ENCODE results near the gene AP1G1.

Gene AP1G1

GRCh38 chr16:71748226-71748625 lies 60.4 kb downstream of the AP1G1 start:
- no peak for DNase-seq

DNA sequence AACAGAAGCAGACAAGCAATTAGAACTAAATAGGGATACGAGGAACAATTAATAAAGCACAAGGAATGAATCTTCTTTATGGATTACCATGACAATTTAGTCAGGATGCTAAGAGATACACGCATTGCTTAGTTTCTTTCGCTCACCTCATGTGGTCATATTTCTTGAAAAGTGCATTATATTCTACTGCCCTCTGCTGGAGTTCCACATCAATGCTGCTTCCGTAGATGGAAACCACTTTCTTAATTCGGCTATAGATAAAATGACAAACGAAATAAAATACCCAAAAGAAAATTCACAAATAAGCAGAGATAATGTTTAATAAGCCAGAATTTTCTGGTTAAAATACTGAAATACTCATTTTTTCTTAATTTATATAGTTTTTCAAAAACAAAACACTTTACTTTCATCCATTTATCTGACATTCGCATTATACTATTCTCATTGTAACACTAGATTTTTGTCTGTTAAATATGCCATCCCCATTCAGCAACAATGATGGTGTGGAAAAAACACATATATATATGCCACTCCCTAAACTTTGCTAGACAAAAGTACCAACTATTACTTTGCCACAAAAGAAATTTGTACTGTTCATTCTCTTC lies 62.1 kb downstream of the AP1G1 start:
- no peak for DNase-seq

GRCh38 chr16:71738855-71739254 lies 69.8 kb downstream of the AP1G1 start:
- DNase-seq, result no peak

GRCh38 chr16:71737501-71737900 lies 71.1 kb downstream of the AP1G1 start:
- no peak for DNase-seq

DNA sequence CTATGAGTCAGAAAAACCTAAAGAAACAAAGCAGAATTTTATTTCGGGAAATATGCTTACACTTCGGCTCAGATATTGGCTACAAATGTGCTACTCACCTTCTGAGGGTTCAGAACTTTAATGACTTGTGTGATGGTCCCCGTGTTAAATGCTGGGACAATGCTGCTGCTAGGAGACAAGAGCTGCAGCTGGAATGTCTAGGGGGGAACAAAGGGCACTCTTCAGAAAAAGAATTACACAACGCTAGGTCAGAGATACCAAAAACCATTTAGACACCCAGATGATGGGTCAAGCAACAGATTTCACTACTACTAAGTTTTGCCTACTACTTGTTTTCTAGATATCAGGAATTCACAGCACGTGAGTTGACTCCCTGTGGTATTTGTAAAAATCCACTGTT lies 74.1 kb downstream of the AP1G1 start:
- DNase-seq, result no peak

DNA sequence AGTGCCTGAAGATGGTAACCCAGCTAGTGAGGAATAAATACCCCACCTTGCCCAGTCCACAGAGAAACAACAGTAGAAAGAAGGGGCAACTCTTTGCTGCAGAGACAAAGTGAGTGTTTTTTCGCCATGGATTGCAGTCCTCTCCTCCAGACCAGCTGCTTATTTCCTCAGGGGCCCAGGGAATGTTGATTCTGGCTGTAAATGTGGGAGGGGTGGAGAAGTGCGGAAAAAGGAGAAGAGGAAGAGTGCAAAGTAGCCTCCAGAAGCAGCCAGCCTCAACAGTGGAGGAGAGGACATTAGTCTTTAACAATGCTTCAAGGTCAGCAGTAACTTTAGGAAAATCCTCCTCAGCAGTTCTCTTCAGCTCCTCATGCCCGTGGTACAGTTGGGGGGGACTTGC lies 76.0 kb downstream of the AP1G1 start:
- no peak for DNase-seq

DNA sequence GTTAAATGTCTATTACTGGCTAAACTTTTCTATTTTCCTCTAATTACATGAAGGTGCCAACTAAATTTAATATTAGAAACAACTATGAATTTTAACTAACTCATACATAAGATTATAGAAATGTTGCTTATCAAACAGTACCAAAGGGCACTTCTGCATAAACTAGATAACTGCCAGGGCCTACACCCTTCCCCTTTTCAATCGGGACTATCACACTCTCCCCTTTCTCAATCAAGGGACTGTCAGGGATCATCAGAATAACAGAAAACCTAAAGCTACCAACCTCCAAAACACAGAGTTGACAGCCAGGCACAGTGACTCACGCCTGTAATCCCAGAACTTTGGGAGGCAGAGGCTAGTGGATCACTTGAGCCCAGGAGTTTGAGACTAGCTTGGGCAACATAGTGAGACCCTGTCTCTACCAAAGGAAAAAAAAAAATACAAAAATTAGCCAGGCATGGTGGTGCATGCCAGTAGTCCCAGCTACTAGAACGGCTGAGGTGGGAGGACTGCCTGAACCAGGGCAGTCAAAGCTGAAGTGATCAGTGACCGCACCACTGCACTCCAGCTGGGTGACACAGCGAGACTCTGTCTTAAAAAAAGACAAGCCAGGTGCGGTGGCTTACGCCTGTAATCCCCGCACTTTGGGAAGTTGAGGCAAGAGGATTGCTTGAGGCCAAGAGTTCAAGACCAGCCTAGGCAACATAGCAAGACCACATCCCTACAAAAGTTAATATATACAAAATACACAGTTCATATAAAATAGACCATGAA lies 80.9 kb downstream of the AP1G1 start:
- DNase-seq, result no peak

DNA sequence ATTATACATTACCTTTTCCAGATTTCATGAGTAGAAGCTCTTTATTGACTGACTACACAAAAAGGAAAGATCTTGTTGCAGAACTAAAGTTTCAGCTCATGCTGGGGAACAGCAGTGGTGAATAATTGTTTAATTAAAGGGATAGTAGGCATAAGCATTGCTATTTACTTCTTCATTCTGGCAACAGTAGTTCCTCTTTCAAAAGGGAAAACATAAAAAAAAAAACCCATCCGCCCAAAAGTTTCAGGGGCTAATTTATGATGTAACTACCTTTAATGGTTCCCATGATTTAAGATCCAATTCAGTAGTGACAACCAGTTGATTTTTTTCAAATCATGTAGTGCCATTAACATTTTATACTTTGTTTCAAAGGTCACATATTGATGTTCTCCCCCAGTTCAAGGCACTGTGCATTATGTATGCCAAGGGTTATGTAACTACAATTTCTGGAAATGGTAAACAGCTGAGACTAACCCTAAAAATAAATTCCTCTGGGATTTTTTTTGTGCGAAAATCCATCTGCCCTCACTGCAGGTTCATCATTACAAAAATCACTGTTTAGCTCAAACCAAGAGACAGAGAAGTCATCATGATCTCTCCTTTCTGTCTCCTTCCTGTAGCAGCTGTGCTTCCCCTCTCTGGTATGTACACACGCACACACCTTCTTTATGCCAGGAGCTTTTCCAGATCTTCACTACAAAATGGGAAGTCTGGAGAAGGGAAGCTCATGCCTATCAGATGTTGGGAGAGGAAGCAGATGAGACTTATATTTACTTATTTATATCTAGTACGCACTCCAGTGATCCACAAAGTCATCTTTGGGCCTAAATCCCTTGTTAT lies 81.9 kb downstream of the AP1G1 start:
- no peak for DNase-seq

DNA sequence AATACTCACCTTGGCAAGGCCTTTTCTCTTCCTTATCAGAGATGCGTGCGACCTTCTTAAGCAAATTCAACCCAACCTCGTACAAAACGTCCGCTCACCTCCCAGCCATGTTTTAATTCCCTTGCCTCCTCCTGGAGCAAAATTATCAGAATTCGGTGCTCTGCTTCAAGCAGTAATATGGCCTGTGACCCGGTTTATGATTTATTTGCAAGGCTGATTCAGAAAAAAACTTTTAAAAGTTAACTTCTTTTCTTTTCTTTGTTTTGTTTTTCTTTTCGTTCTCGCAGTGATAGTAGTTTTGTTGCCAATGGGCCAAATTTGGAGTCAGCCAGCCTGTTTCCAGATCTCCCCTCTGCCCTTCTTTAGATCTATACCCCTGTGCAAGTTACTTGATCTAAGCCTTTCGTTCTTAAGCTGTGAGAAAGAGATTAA lies 84.3 kb downstream of the AP1G1 start, which contains the start of gene PHLPP2:
PHLPP2 (minus strand) TSS at position 382 of the 432 bp plus-strand sequence. CDS start 9,906 bp downstream, outside the sequence.
- DNase-seq, result no peak

DNA sequence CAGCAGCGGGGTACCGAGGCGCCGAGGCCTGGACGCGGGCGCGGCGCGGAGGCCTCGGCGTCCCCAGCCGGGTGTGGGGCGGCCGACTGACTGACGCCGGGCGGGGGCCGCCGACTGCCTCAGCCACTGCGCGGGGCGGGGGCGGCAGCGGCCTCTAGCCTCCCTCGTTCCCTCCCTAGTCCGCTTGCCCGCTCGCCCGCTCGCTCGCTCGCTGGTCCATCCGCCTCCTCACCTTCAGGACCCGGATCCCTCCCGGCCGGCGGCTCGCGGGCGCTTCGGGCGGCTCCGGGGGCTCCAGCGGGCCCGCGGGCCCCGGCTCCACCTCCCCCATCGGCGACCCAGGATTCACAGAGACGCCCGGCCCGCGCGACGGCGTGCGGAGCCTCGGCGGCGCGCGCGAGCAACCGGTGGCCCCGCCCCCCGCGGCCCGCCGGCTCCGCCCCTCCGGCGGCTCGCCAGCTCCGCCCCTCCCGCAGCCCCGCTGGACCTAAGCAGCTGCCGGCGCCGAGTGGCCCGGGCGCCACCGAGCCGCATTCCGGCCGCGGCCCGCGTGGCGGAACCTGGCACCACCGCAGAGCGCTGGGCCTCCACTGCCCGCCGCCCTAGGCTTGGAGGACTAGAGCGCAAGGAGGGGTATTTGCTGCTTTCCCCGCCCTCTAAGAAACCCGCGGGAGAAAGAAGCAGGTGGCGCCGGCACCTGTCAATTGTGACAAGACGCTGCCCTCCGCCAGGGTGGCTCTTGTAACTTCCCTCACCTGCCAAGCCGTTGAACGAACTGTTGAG lies 84.9 kb downstream of the AP1G1 start:
- peak; percentile 86 for DNase-seq

DNA sequence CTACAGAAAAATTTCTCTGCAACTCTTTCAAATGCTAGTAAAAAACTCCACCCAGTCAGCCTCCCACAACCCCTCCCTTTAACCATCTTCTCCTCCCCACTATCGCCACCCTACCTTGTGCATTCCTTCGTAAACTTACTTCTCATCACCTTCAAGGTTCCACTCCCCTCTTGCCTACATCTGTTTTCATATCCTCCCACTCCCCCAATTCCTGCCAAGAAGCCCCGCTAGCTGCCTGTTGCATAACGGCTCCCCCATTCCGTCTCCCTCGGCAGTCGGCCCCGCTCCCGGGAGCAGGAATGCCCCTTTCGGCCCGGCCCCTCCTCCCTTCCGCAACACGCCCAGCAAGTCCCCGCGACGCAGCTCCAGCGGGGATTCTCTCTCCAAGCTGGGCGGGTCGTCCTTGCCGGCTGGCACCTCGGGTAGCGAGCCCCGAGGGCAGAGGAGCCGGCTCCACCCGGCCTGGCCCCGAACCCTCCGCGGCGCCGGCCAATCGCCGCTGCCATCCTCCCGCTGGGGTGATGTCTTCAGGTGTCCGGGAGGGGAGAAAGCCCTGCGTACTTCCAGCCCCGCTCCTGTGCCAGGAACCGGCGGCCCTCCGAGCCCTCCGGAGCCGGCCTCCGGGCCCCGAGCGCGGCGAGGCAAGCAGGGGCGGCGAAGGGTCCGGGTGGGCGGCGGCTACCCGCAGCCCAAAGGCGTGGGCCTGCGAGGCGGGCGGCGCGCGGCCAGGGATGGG lies 85.7 kb downstream of the AP1G1 start:
- peak; percentile 84 for DNase-seq

DNA sequence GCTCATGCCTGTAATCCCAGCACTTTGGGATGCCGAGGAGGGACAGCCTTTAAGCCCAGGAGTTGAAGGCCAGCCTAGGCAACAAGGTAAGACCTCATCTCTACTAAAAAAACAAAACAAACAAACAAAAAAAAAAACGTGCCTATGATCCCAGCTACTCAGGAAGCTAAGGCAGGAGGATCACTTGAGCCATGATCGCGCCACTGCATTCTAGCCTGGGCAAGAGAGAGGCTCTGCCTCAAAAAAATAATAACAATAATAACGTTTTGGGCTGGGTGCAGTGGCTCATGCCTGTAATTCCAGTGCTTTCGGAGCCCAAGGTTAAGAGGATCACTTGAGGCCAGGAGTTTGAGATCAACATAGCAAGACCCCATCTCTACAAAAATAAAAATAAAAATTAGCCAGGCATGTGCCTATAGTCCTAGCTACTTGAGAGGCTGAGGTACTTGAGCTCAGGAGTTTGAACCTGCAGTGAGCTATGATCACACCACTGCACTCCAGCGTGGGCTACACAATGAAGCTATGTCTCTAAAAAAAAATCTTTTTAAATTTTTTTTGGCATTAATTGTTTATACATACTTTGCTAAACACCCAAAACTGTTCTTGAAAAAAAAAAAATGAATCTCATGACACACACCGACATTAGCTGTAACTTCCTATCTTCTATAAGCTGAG lies 87.4 kb downstream of the AP1G1 start:
- DNase-seq, result no peak

GRCh38 chr16:71712501-71712900 lies 96.1 kb downstream of the AP1G1 start:
- no peak for DNase-seq

- no peak for DNase-seq
Measured at GRCh38 chr16:71711789-71712188, 96.8 kb downstream of the AP1G1 start.

- no peak for DNase-seq
Measured at GRCh38 chr16:71709229-71709781, 99.3 kb downstream of the AP1G1 start.

- DNase-seq, result no peak
Measured at GRCh38 chr16:71708696-71709095, 99.9 kb downstream of the AP1G1 start.

DNA sequence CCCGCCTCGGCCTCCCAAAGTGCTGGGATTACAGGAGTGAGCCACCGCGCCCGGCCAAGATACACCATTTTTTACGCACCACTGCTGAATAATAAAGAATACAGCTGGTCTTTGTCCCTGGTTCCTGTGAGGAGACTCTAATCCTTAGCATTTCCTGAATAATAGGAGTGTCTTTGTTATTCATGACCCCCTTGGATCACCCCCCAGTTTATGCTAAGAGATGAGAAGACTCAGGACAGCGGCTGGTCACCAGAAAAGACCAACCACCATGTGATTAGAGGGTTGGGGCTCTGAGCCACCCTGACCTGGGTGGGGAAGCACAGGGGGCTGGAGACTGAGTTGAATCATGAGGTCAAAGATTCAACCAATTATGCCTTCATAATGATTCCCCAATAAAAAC lies 101.4 kb downstream of the AP1G1 start:
- DNase-seq, result no peak

- no peak for DNase-seq
Measured at GRCh38 chr16:71706046-71706445, 102.6 kb downstream of the AP1G1 start.

DNA sequence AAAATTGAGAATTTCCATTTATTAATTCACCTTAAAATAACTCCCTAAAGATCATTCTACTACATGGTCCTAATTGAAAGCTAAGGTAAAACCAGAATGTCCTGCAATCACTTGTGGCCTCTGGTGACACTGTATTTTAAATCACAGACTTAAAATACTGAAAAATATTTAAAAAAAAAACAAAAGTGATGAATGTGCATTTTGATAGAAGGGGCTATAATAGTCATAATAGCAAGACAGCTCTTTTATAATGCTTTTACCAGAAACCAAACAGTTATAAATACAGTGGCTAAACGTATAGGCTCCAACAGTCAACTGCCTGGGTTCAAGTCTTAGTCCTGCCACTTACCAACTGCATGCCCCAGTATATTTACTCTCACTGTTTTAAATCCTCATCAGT lies 105.3 kb downstream of the AP1G1 start:
- DNase-seq, result no peak

DNA sequence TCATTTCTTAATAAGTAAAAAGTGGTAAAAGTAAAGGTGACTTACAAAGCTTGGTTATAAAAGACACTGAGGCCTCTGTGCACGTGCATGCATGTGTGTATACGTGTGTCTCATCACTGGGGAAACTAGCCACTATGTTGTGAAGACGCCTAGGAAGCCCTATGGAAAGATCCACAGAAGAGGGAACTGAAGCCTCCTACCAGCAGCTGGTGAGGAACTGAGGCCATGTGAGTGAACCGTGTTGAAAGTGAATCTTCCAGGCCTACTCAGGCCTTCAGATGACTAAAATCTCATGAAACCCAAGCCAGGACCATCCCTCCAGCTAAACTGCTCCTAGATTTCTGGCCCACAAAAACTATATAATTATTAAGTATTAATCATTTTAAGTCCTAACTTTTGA lies 107.8 kb downstream of the AP1G1 start:
- DNase-seq, result no peak

DNA sequence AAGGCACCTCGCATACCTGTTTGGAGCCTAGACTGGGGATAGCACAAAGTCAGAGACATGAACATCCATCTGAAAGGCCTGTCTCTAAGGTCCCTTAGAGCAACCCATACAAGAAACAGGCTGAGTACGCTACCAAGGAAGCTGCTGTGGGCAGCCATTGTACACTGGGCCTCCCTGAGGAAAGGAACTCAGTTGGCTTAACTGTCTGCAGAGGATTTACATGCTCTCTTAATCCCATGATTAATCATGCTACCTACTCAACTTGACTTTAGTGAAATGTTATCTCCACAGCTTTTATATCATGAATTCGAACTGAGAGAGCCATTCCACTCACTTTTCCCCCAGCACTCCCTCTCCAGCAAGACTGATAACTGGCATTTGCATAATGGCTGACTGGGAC lies 110.1 kb downstream of the AP1G1 start:
- DNase-seq, result no peak

Data from NCI-H146 (cell line).